NB4 (cell line): ENCODE data around the gene RALY.

ENCODE experiments used
- CTCF ChIP-seq: IDR thresholded peaks from one replicate; pipeline ENCODE4 v1.5.1; 2012; ENCODE audit warnings: low read depth, low read length
- MAX ChIP-seq: IDR thresholded peaks from 2 replicates; pipeline ENCODE4 v1.6.1; 2011; ENCODE audit warnings: low read depth, low read length
- POLR2A ChIP-seq: IDR thresholded peaks from 2 replicates; pipeline ENCODE4 v1.6.1; 2011; ENCODE audit warnings: mild to moderate bottlenecking; ENCODE audit not compliant: insufficient read length; ENCODE audit errors: extremely low read depth

- TF ChIP-seq CTCF (no peak), POLR2A (no peak), MAX (no peak)
These were observed 44.1 kb downstream of the RALY start for GRCh38 chr20:34037767-34038166.
